Right renal pelvis (tissue), 4 donors: ENCODE results near the gene BICC1. TPM values are rescaled to one million over a fixed set of nuclear protein-coding genes. Genes with fewer than 3 reads are reported as not detected.

ENCODE experiments used
- DNase-seq, 4 donors: peaks; one replicate each; pipeline ENCODE4 v3.0.0-alpha.2; 2013; ENCODE audit warnings: low read depth in 4 of 4, low spot score in 3 of 4, missing footprints in 1 of 4
- polyA plus RNA-seq, 4 donors: library from polyadenylated mRNA; unstranded; fragments of 120-200 nt; gene quantifications; one replicate each; pipeline ENCODE4 v1.2.1, GENCODE V29; 2013; ENCODE audit not compliant: insufficient read length in 4 of 4

BICC1 gene
- polyA plus RNA-seq, 4 donors, result 69.6 to 95.3 (median 83.3) TPM

- no peak for DNase-seq
Measured at GRCh38 chr10:58734664-58735063, 222.0 kb downstream of the BICC1 start.

GRCh38 chr10:58735087-58735486 is 222.4 kb downstream of the BICC1 start:
- DNase-seq, result no peak

- DNase-seq, result no peak
Measured at GRCh38 chr10:58740620-58741369, 228.1 kb downstream of the BICC1 start.

GRCh38 chr10:58741673-58742072 is 229.0 kb downstream of the BICC1 start:
- no peak for DNase-seq

- DNase-seq, result no peak
Measured at GRCh38 chr10:58742141-58742540, 229.5 kb downstream of the BICC1 start.

GRCh38 chr10:58743466-58744115 is 230.9 kb downstream of the BICC1 start:
- DNase-seq, result no peak

- peak in 1 of 4 donors; percentile 35 for DNase-seq
Measured at GRCh38 chr10:58746474-58747185, 234.0 kb downstream of the BICC1 start.

GRCh38 chr10:58747687-58748086 is 235.0 kb downstream of the BICC1 start:
- no peak for DNase-seq

GRCh38 chr10:58752665-58753064 is 240.0 kb downstream of the BICC1 start:
- DNase-seq, result no peak

- no peak for DNase-seq
Measured at GRCh38 chr10:58753425-58753824, 240.8 kb downstream of the BICC1 start.

GRCh38 chr10:58754469-58755339 is 242.0 kb downstream of the BICC1 start:
- DNase-seq, result no peak

GRCh38 chr10:58755340-58755610 is 242.6 kb downstream of the BICC1 start:
- no peak for DNase-seq

GRCh38 chr10:58755677-58756076 is 243.0 kb downstream of the BICC1 start:
- DNase-seq, result no peak

GRCh38 chr10:58756130-58756719 is 243.6 kb downstream of the BICC1 start:
- DNase-seq, result no peak

- no peak for DNase-seq
Measured at GRCh38 chr10:58757352-58758065, 244.8 kb downstream of the BICC1 start.

- no peak for DNase-seq
Measured at GRCh38 chr10:58758321-58758720, 245.6 kb downstream of the BICC1 start.

- DNase-seq, result no peak
Measured at GRCh38 chr10:58764087-58764747, 251.5 kb downstream of the BICC1 start.

GRCh38 chr10:58765910-58766309 is 253.2 kb downstream of the BICC1 start:
- DNase-seq, result no peak

GRCh38 chr10:58767652-58768051 is 255.0 kb downstream of the BICC1 start:
- DNase-seq, result no peak
